ENCODE data around the gene YKT6.

The YKT6 gene

GRCh38 chr7:44215531-44215930 lies 14.8 kb downstream of the YKT6 start:
- Histone ChIP-seq H3K4me3 (ENCODE audit: low read length) (no peak overlapping the region), H3K4me1 (ENCODE audit: low read length) (no peaks in the 10 kb centered on the region), H3F3A (ENCODE audit: insufficient read depth, low read length) (no peaks in the 10 kb centered on the region), H3K79me2 (ENCODE audit: low read length) (no peaks in the 10 kb centered on the region), H4K20me1 (ENCODE audit: insufficient read depth, low read length) (no peaks in the 10 kb centered on the region), H3K9me3 (replicated peaks; ENCODE audit: insufficient read depth, low read length) (no peaks in the 10 kb centered on the region), H3K27ac (ENCODE audit: low read length) (no peak overlapping the region), H3K4me2 (ENCODE audit: low read depth, low read length) (no peak overlapping the region), H3K27me3 (replicated peaks; ENCODE audit: insufficient read depth, low read length) (peaks cover 14% of the 10 kb centered on the region; the same call in 1 of the 2 replicates), H3K9me2 (replicated peaks; ENCODE audit: insufficient read depth, low read length) (no peaks in the 10 kb centered on the region), H3K9ac (ENCODE audit: low read length) (no peak overlapping the region), H3K36me3 (replicated peaks; ENCODE audit: insufficient read depth, low read length) (peaks cover 3% of the 10 kb centered on the region; the same call in 1 of the 2 replicates), H2AFZ (ENCODE audit: low read length) (no peak overlapping the region)
- TF ChIP-seq EZH2 (optimal IDR thresholded peaks at IDR 0.05; ENCODE audit: low read depth, low read length) (no peak), EZH2phosphoT487 (IDR thresholded peaks at IDR 0.05; ENCODE audit: low read length) (no peak), CTCF (IDR thresholded peaks at IDR 0.05; ENCODE audit: low read length) (no peak)
- no peak for DNase-seq

DNA sequence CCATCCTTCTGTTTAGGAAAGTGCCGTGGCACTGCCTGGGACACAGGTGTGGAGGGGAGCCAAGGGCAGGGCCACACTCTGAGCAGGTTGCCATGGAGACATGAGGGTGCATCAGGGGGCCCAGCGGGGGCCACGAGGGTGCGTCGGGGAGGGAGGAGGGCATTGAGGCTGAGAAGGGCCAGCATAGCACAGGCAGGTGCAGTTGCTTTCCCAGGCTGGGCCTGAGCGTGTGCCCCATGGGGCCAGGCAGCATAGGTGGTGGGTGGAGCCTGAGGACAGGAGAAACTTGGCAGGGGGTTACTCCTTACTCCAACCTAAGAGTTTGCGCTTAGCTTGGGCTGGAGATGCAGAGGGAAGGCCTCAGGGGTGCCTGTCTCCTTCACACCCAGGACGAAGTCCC lies 15.2 kb downstream of the YKT6 start:
- no peak overlapping the region for H3K9ac ChIP-seq (ENCODE audit: low read length)
- no peaks in the 10 kb centered on the region for H3K4me1 ChIP-seq (ENCODE audit: low read length)
- no peaks in the 10 kb centered on the region for H4K20me1 ChIP-seq (ENCODE audit: insufficient read depth, low read length)
- H3K9me3 ChIP-seq (replicated peaks; ENCODE audit: insufficient read depth, low read length) = no peaks in the 10 kb centered on the region
- no peaks in the 10 kb centered on the region for H3K79me2 ChIP-seq (ENCODE audit: low read length)
- H3K9me2 ChIP-seq (replicated peaks; ENCODE audit: insufficient read depth, low read length) = no peaks in the 10 kb centered on the region
- no peaks in the 10 kb centered on the region for H3F3A ChIP-seq (ENCODE audit: insufficient read depth, low read length)
- no peak overlapping the region for H2AFZ ChIP-seq (ENCODE audit: low read length)
- no peak overlapping the region for H3K27ac ChIP-seq (ENCODE audit: low read length)
- no peaks in the 10 kb centered on the region for H3K36me3 ChIP-seq (replicated peaks; ENCODE audit: insufficient read depth, low read length)
- no peak for DNase-seq
- H3K4me3 ChIP-seq (ENCODE audit: low read length) = no peak overlapping the region
- TF ChIP-seq EZH2 (optimal IDR thresholded peaks at IDR 0.05; ENCODE audit: low read depth, low read length) (no peak), CTCF (IDR thresholded peaks at IDR 0.05; ENCODE audit: low read length) (no peak), EZH2phosphoT487 (IDR thresholded peaks at IDR 0.05; ENCODE audit: low read length) (no peak)
- no peak overlapping the region for H3K4me2 ChIP-seq (ENCODE audit: low read depth, low read length)
- H3K27me3 ChIP-seq (replicated peaks; ENCODE audit: insufficient read depth, low read length) = peaks cover 15% of the 10 kb centered on the region

DNA sequence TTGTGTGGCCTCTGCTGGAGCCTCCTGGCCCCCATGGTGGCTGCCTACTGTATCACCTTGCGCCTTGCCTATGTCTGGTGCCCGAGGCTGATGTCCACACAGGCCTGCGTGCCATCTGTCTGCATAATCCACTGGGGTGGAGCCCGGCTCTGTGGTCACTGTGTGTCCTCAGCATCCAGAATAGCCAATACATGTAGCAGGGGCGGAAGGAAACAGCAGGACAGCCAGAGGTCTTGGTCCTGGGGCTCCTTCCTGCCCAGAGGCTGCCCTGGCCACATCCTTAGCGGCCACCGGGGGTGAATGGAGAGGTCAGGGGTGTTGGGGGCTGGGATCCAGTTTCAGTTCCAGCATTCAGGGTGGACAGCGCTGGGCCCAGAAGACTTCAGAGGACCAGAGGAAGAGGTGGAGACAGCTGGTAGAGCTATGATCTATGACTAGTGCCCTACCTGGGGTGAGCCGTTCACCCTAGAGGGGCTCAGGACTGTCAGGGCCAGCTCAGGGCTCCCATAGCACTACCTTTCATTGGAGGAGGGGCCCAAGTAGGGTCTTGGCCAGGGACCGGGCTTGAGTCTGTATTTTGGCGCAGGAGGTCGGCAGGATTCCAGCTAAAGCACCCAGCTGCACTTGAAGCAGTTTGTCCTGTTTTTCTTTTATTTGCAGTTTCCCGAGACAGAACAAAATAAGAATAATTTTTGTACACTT lies 15.9 kb downstream of the YKT6 start:
- Histone ChIP-seq H4K20me1 (ENCODE audit: insufficient read depth, low read length) (no peaks in the 10 kb centered on the region), H3K27ac (ENCODE audit: low read length) (no peak overlapping the region), H3F3A (ENCODE audit: insufficient read depth, low read length) (no peaks in the 10 kb centered on the region), H3K9me2 (replicated peaks; ENCODE audit: insufficient read depth, low read length) (no peaks in the 10 kb centered on the region), H3K79me2 (ENCODE audit: low read length) (no peaks in the 10 kb centered on the region), H2AFZ (ENCODE audit: low read length) (no peak overlapping the region), H3K4me3 (ENCODE audit: low read length) (no peak overlapping the region), H3K36me3 (replicated peaks; ENCODE audit: insufficient read depth, low read length) (no peaks in the 10 kb centered on the region), H3K4me2 (ENCODE audit: low read depth, low read length) (no peak overlapping the region), H3K9ac (ENCODE audit: low read length) (no peak overlapping the region), H3K27me3 (replicated peaks; ENCODE audit: insufficient read depth, low read length) (peaks cover 22% of the 10 kb centered on the region), H3K9me3 (replicated peaks; ENCODE audit: insufficient read depth, low read length) (no peaks in the 10 kb centered on the region), H3K4me1 (ENCODE audit: low read length) (no peaks in the 10 kb centered on the region)
- no peak for DNase-seq
- no peak for TF ChIP-seq CTCF (IDR thresholded peaks at IDR 0.05; ENCODE audit: low read length)
- TF ChIP-seq EZH2 (optimal IDR thresholded peaks at IDR 0.05; ENCODE audit: low read depth, low read length) = no peak
- no peak for TF ChIP-seq EZH2phosphoT487 (IDR thresholded peaks at IDR 0.05; ENCODE audit: low read length)

Data from MM.1S (cell line).